HCT116 (cell line): ENCODE results near the gene GPR75. TPM values are rescaled to one million over a fixed set of nuclear protein-coding genes. Genes with fewer than 3 reads are reported as not detected.

Source experiments
- ATAC-seq: fragments of 200-7000 bp; cut with Tn5 transposase; 2 replicates; pipeline ENCODE4 v1.9.1; 2020; ENCODE audit warnings: mild to moderate bottlenecking, moderate library complexity
- BruUV-seq: library from RNA; stranded (reverse); fragments of 400-500 nt; replicated peaks from 2 replicates; lab custom pipeline; 2021; lab: Mats Ljungman, UMichigan
- CTCF ChIA-PET: fragments of 300-600 bp; sonication (Branson Sonifier 250); formaldehyde crosslinking; loops from one replicate; lab custom pipeline; 2021; ENCODE audit warnings: antibody characterized with exemption; lab: Charles Lee
- POLR2A ChIA-PET: fragments of 300-600, 350-600 bp; sonication (Branson Sonifier 250); formaldehyde crosslinking; loops from one replicate; lab custom pipeline; 2021; ENCODE audit warnings: antibody characterized with exemption; lab: Charles Lee
- RAD21 ChIA-PET, 2 experiments: fragments of 300-600 bp; sonication (Branson Sonifier 250); formaldehyde crosslinking; loops; one replicate each; lab custom pipeline; 2023; ENCODE audit warnings: low total read pairs in 2 of 2; ENCODE audit not compliant: uncharacterized antibody in 2 of 2, unreplicated experiment in 2 of 2, low non-redundant PET in 1 of 2; lab: Charles Lee
- DNase-seq: peaks from one replicate; pipeline ENCODE4 v3.0.0-alpha.2; 2010; ENCODE audit warnings: low read depth, low spot score
- H2AFZ ChIP-seq: fragments of 200-600 bp; shearing (Covaris generic), sonication (generic); 2 replicates; pipeline ENCODE4 v1.6.1; 2017; ENCODE audit warnings: low read depth, mixed run types, mixed read lengths, antibody characterized with exemption, low read length; ENCODE audit not compliant: poor library complexity, severe bottlenecking
- H3K27ac ChIP-seq: 2 replicates; pipeline ENCODE4 v1.5.1; 2012; ENCODE audit warnings: low read depth, low read length
- H3K27me3 ChIP-seq: fragments of 200-600 bp; sonication (generic); 2 replicates; pipeline ENCODE4 v1.6.1; 2016; ENCODE audit warnings: mixed run types, low read length, mixed read lengths; ENCODE audit not compliant: insufficient read depth
- H3K36me3 ChIP-seq, 2 experiments: fragments of 200-500 bp in 1 of 2; fragments of 200-600 bp in 1 of 2; sonication (Bioruptor generic) in 1 of 2; sonication (generic) in 1 of 2; 2 replicates each; pipeline versions ENCODE4 v1.5.1 to v1.6.1; 2014 to 2016; ENCODE audit warnings: low read length in 2 of 2, inconsistent platforms in 1 of 2, mixed read lengths in 1 of 2, mixed run types in 1 of 2; ENCODE audit not compliant: insufficient read depth in 2 of 2, control insufficient read depth in 1 of 2
- H3K4me1 ChIP-seq, 2 experiments: fragments of 200-600 bp in 1 of 2; sonication (generic) in 1 of 2; 2 replicates each; pipeline versions ENCODE4 v1.5.1 to v1.6.1; 2012 to 2017; ENCODE audit warnings: low read length in 2 of 2, inconsistent platforms in 1 of 2, mild to moderate bottlenecking in 1 of 2, mixed read lengths in 1 of 2, mixed run types in 1 of 2, moderate library complexity in 1 of 2; ENCODE audit not compliant: insufficient read depth in 2 of 2, control insufficient read depth in 1 of 2
- H3K4me2 ChIP-seq: fragments of 200-600 bp; sonication (generic); 2 replicates; pipeline ENCODE4 v1.6.1; 2017; ENCODE audit warnings: mixed run types, low read length, mixed read lengths
- H3K4me3 ChIP-seq, 2 experiments: fragments of 200-600 bp in 1 of 2; sonication (generic) in 1 of 2; replicated peaks in 1 of 2; 2 replicates each; pipeline ENCODE4 v1.5.1; 2011 to 2016; ENCODE audit warnings: low read length in 2 of 2, control low read depth in 1 of 2, low read depth in 1 of 2, mild to moderate bottlenecking in 1 of 2, mixed read lengths in 1 of 2, mixed run types in 1 of 2
- H3K79me2 ChIP-seq: fragments of 200-600 bp; sonication (generic); 2 replicates; pipeline ENCODE4 v1.6.1; 2017; ENCODE audit warnings: mild to moderate bottlenecking, mixed run types, low read length, moderate library complexity, mixed read lengths; ENCODE audit not compliant: insufficient read depth
- H3K9ac ChIP-seq: fragments of 200-600 bp; sonication (generic); 2 replicates; pipeline ENCODE4 v1.6.1; 2016; ENCODE audit warnings: low read length, mixed read lengths
- H3K9me2 ChIP-seq: fragments of 200-600 bp; sonication (generic), shearing (Covaris generic); 2 replicates; pipeline ENCODE4 v1.6.1; 2017; ENCODE audit warnings: mixed run types, mild to moderate bottlenecking, moderate library complexity; ENCODE audit not compliant: insufficient read depth
- H3K9me3 ChIP-seq, 2 experiments: fragments of 200-500 bp in 1 of 2; fragments of 200-600 bp in 1 of 2; sonication (Bioruptor generic) in 1 of 2; sonication (generic) in 1 of 2; 2 replicates each; pipeline ENCODE4 v1.6.1; 2014 to 2017; ENCODE audit warnings: low read length in 2 of 2, mixed read lengths in 2 of 2, inconsistent platforms in 1 of 2, low read depth in 1 of 2, mild to moderate bottlenecking in 1 of 2, mixed run types in 1 of 2, moderate library complexity in 1 of 2; ENCODE audit not compliant: control insufficient read depth in 1 of 2, insufficient read depth in 1 of 2
- H4K20me1 ChIP-seq: fragments of 200-600 bp; sonication (generic), shearing (Covaris generic); 2 replicates; pipeline ENCODE4 v1.6.1; 2017; ENCODE audit warnings: mixed run types, mild to moderate bottlenecking, moderate library complexity; ENCODE audit not compliant: insufficient read depth
- CBX3 ChIP-seq: IDR thresholded peaks from 2 replicates; pipeline ENCODE4 v1.6.1; 2012; ENCODE audit warnings: low read depth
- CEBPB ChIP-seq: IDR thresholded peaks from 2 replicates; pipeline ENCODE4 v1.6.1; 2012; ENCODE audit warnings: low read depth
- EGR1 ChIP-seq: IDR thresholded peaks from 2 replicates; pipeline ENCODE4 v1.6.1; 2012; ENCODE audit warnings: low read depth
- ELF1 ChIP-seq: IDR thresholded peaks from 2 replicates; pipeline ENCODE4 v1.6.1; 2012; ENCODE audit warnings: low read depth, borderline replicate concordance
- EZH2 ChIP-seq: fragments of 200-600 bp; sonication (generic); IDR thresholded peaks from 2 replicates; pipeline ENCODE4 v1.6.1; 2017; ENCODE audit warnings: antibody characterized with exemption, mixed run types
- EZH2phosphoT487 ChIP-seq: fragments of 200-600 bp; IDR thresholded peaks from 2 replicates; pipeline ENCODE4 v1.6.1; 2018; ENCODE audit warnings: antibody characterized with exemption, borderline replicate concordance
- FOSL1 ChIP-seq: IDR thresholded peaks from 2 replicates; pipeline ENCODE4 v1.6.1; 2012; ENCODE audit warnings: low read depth
- SIN3A ChIP-seq: IDR thresholded peaks from 2 replicates; pipeline ENCODE4 v1.6.1; 2012; ENCODE audit warnings: low read depth
- SRF ChIP-seq: IDR thresholded peaks from 2 replicates; pipeline ENCODE4 v1.6.1; 2012; ENCODE audit warnings: low read depth
- TCF7L2 ChIP-seq: IDR thresholded peaks from 2 replicates; pipeline ENCODE4 v1.7.0; 2011; ENCODE audit warnings: borderline replicate concordance, inconsistent platforms; ENCODE audit not compliant: insufficient read depth, insufficient read length; ENCODE audit errors: extremely low read depth
- ZFX ChIP-seq: fragments of 450-650 bp; IDR thresholded peaks from 2 replicates; pipeline ENCODE4 v1.6.1; 2017
- intact Hi-C: fragments of 100-400 bp; cut with micrococcal nuclease; formaldehyde crosslinking; loops from 2 replicates; pipeline ENCODE4 v1.10.0; 2022
- total RNA-seq: library from RNA; stranded (reverse); gene quantifications from one replicate; pipeline ENCODE4 v1.2.1, GENCODE V29; 2021; ENCODE audit not compliant: unreplicated experiment
- TF ChIP-seq, protein P1 (sequence below), 3 experiments: fragments of 200-600 bp in 1 of 3; sonication (generic) in 1 of 3; IDR thresholded peaks in 2 of 3; conservative IDR thresholded peaks in 1 of 3; 2 replicates each; pipeline ENCODE4 v1.5.1; 2012 to 2017; ENCODE audit warnings: low read depth in 2 of 3, low read length in 2 of 3, antibody characterized with exemption in 1 of 3, borderline replicate concordance in 1 of 3, control low read depth in 1 of 3, mild to moderate bottlenecking in 1 of 3, mixed read lengths in 1 of 3, mixed run types in 1 of 3, moderate library complexity in 1 of 3; ENCODE audit not compliant: insufficient read depth in 1 of 3
- TF ChIP-seq, protein P2 (sequence below): IDR thresholded peaks from 2 replicates; pipeline ENCODE4 v1.6.1; 2011; ENCODE audit warnings: mild to moderate bottlenecking, low read length, moderate library complexity; ENCODE audit not compliant: insufficient replicate concordance; ENCODE audit errors: extremely low read depth
- TF ChIP-seq, protein P3 (sequence below): IDR thresholded peaks from 2 replicates; pipeline ENCODE4 v1.6.1; 2012; ENCODE audit warnings: low read depth

The GPR75 gene
- total RNA-seq, 1 experiment from 2014 or later, result 1.2 TPM

- TF ChIP-seq, protein P1, sequence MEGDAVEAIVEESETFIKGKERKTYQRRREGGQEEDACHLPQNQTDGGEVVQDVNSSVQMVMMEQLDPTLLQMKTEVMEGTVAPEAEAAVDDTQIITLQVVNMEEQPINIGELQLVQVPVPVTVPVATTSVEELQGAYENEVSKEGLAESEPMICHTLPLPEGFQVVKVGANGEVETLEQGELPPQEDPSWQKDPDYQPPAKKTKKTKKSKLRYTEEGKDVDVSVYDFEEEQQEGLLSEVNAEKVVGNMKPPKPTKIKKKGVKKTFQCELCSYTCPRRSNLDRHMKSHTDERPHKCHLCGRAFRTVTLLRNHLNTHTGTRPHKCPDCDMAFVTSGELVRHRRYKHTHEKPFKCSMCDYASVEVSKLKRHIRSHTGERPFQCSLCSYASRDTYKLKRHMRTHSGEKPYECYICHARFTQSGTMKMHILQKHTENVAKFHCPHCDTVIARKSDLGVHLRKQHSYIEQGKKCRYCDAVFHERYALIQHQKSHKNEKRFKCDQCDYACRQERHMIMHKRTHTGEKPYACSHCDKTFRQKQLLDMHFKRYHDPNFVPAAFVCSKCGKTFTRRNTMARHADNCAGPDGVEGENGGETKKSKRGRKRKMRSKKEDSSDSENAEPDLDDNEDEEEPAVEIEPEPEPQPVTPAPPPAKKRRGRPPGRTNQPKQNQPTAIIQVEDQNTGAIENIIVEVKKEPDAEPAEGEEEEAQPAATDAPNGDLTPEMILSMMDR (IDR thresholded peaks at IDR 0.05 in 2 of 3, conservative IDR thresholded peaks at IDR 0.05 in 1 of 3; ENCODE audit: borderline replicate concordance in 1 of 3, insufficient read depth in 1 of 3, low read depth in 2 of 3, low read length in 2 of 3), result no peak
- no peak for TF ChIP-seq CBX3
These were observed 21.0 kb upstream of the GPR75 start (continued) for GRCh38 chr2:53880756-53881155.

DNA sequence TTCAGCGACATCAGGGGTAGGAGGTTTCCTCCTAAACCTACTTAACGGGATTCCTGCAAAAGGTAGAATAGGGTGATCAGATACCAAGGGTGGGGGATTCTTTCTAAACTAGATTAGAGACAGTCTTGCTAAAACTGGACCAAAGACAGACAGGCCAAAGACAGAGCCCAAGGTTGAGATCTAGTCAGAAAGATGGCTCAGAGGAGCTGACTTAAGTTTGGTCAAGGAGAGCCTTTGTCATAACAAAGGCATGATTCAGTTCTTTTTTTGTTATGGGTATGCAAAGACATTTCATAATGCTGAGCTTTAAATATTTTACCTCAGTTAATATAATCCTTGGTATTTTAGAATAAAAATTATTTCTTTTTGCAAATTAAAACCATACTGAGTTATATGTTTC, 17.8 kb upstream of the GPR75 start:
- Histone ChIP-seq H4K20me1 (no peaks in the 10 kb centered on the region), H3K79me2 (no peaks in the 10 kb centered on the region), H3K4me1 (no peaks in the 10 kb centered on the region), H3K9ac (no peak overlapping the region), H3K27me3 (no peaks in the 10 kb centered on the region), H2AFZ (no peak overlapping the region), H3K36me3 (peaks cover 7 to 10% of the 10 kb centered on the region in 2 experiments; a peak in 3 of 4 replicates), H3K9me2 (no peaks in the 10 kb centered on the region), H3K4me3 (no peak overlapping the region), H3K27ac (no peak overlapping the region), H3K4me2 (no peak overlapping the region), H3K9me3 (no peaks in the 10 kb centered on the region)
- POLR2A ChIA-PET, result no interaction called here
- RAD21 ChIA-PET, result no interaction called here
- intact Hi-C loops, result loop anchor here (5.0 kb wide), 1 partner anchor 45 kb away; no protein-coding TSS in a partner anchor
- ATAC-seq, result no peak
- BruUV-seq, result no TSS peak
- CTCF ChIA-PET, result no interaction called here
- TF ChIP-seq FOSL1, result no peak
- TF ChIP-seq ELF1, result no peak
- TF ChIP-seq TCF7L2, result no peak
- TF ChIP-seq, protein P1 (IDR thresholded peaks at IDR 0.05 in 2 of 3, conservative IDR thresholded peaks at IDR 0.05 in 1 of 3; ENCODE audit: borderline replicate concordance in 1 of 3, insufficient read depth in 1 of 3, low read depth in 2 of 3, low read length in 2 of 3), result no peak
- no peak for TF ChIP-seq SRF
- no peak for TF ChIP-seq EZH2
- TF ChIP-seq, protein P2, sequence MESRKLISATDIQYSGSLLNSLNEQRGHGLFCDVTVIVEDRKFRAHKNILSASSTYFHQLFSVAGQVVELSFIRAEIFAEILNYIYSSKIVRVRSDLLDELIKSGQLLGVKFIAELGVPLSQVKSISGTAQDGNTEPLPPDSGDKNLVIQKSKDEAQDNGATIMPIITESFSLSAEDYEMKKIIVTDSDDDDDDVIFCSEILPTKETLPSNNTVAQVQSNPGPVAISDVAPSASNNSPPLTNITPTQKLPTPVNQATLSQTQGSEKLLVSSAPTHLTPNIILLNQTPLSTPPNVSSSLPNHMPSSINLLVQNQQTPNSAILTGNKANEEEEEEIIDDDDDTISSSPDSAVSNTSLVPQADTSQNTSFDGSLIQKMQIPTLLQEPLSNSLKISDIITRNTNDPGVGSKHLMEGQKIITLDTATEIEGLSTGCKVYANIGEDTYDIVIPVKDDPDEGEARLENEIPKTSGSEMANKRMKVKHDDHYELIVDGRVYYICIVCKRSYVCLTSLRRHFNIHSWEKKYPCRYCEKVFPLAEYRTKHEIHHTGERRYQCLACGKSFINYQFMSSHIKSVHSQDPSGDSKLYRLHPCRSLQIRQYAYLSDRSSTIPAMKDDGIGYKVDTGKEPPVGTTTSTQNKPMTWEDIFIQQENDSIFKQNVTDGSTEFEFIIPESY, result no peak
- no peak for TF ChIP-seq ZFX
- TF ChIP-seq EZH2phosphoT487, result no peak
- no peak for TF ChIP-seq CEBPB
- no peak for TF ChIP-seq SIN3A
- no peak for TF ChIP-seq EGR1
- TF ChIP-seq, protein P3, sequence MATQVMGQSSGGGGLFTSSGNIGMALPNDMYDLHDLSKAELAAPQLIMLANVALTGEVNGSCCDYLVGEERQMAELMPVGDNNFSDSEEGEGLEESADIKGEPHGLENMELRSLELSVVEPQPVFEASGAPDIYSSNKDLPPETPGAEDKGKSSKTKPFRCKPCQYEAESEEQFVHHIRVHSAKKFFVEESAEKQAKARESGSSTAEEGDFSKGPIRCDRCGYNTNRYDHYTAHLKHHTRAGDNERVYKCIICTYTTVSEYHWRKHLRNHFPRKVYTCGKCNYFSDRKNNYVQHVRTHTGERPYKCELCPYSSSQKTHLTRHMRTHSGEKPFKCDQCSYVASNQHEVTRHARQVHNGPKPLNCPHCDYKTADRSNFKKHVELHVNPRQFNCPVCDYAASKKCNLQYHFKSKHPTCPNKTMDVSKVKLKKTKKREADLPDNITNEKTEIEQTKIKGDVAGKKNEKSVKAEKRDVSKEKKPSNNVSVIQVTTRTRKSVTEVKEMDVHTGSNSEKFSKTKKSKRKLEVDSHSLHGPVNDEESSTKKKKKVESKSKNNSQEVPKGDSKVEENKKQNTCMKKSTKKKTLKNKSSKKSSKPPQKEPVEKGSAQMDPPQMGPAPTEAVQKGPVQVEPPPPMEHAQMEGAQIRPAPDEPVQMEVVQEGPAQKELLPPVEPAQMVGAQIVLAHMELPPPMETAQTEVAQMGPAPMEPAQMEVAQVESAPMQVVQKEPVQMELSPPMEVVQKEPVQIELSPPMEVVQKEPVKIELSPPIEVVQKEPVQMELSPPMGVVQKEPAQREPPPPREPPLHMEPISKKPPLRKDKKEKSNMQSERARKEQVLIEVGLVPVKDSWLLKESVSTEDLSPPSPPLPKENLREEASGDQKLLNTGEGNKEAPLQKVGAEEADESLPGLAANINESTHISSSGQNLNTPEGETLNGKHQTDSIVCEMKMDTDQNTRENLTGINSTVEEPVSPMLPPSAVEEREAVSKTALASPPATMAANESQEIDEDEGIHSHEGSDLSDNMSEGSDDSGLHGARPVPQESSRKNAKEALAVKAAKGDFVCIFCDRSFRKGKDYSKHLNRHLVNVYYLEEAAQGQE, result no peak
- DNase-seq, result no peak
